ENCODE measurements around the gene CFAP45. TPM values are rescaled to one million over a fixed set of nuclear protein-coding genes. Genes with fewer than 3 reads are reported as not detected.

The CFAP45 gene
- 0.47 TPM for total RNA-seq

- DNase-seq: no peak
Observed at GRCh38 chr1:159900086-159900680, at the start of gene CFAP45. TSS of gene CFAP45 (minus strand) at chr1:159900165. CDS start at chr1:159900098, 67 bp downstream.

- no peak for DNase-seq
Observed at GRCh38 chr1:159949123-159949522, 49.2 kb upstream of the CFAP45 start.

GRCh38 chr1:159947942-159948341 lies 48.0 kb upstream of the CFAP45 start:
- DNase-seq: no peak

- DNase-seq: no peak
Observed at GRCh38 chr1:159946242-159947187, 46.5 kb upstream of the CFAP45 start.

- peak; percentile 56 for DNase-seq
Observed at GRCh38 chr1:159945483-159946241, 45.7 kb upstream of the CFAP45 start, which contains the start of gene IGSF9. TSS of gene IGSF9 (minus strand) at chr1:159945613. CDS start at chr1:159943454, 2,159 bp downstream.

- DNase-seq: no peak
Observed at GRCh38 chr1:159944623-159945455, 44.9 kb upstream of the CFAP45 start.

GRCh38 chr1:159943908-159944622 lies 44.1 kb upstream of the CFAP45 start:
- no peak for DNase-seq

- no peak for DNase-seq
Observed at GRCh38 chr1:159943278-159943640, 43.3 kb upstream of the CFAP45 start.

GRCh38 chr1:159942632-159943277 lies 42.8 kb upstream of the CFAP45 start:
- DNase-seq: no peak

- DNase-seq: no peak
Observed at GRCh38 chr1:159941591-159942560, 41.9 kb upstream of the CFAP45 start.

GRCh38 chr1:159941141-159941540 lies 41.2 kb upstream of the CFAP45 start:
- no peak for DNase-seq

GRCh38 chr1:159940006-159940620 lies 40.1 kb upstream of the CFAP45 start:
- no peak for DNase-seq

GRCh38 chr1:159939678-159940002 lies 39.7 kb upstream of the CFAP45 start:
- no peak for DNase-seq

- no peak for DNase-seq
Observed at GRCh38 chr1:159938905-159939677, 39.1 kb upstream of the CFAP45 start.

GRCh38 chr1:159938211-159938852 lies 38.4 kb upstream of the CFAP45 start:
- DNase-seq: no peak

GRCh38 chr1:159937054-159937750 lies 37.2 kb upstream of the CFAP45 start:
- DNase-seq: no peak

- DNase-seq: no peak
Observed at GRCh38 chr1:159936273-159936904, 36.4 kb upstream of the CFAP45 start.

All from occipital lobe (tissue), 2 donors.